ENCODE measurements around the gene TANGO2.

Gene TANGO2

GRCh38 chr22:20032407-20032991 is 11.6 kb downstream of the TANGO2 start:
- no peak for TF ChIP-seq CTCF (IDR thresholded peaks at IDR 0.05)
- peaks cover 5% of the 10 kb centered on the region for H3K36me3 Mint-ChIP-seq (ENCODE audit: low read depth)
- peaks cover 36% of the 10 kb centered on the region for H3K4me1 Mint-ChIP-seq
- DNase-seq, result no peak
- peaks cover 4% of the 10 kb centered on the region for H3K9me3 Mint-ChIP-seq
- no peak overlapping the region for H3K4me3 Mint-ChIP-seq
- no peak overlapping the region for H3K27ac Mint-ChIP-seq
- H3K27me3 Mint-ChIP-seq (ENCODE audit: low read depth, poor library complexity), result peaks cover 6% of the 10 kb centered on the region

- no peak for DNase-seq
- H3K4me1 Mint-ChIP-seq, result peaks cover 42% of the 10 kb centered on the region
- TF ChIP-seq CTCF (IDR thresholded peaks at IDR 0.05), result no peak
- H3K4me3 Mint-ChIP-seq, result no peak overlapping the region
- peaks cover 4% of the 10 kb centered on the region for H3K9me3 Mint-ChIP-seq
- no peak overlapping the region for H3K27ac Mint-ChIP-seq
- H3K36me3 Mint-ChIP-seq (ENCODE audit: low read depth), result peaks cover 5% of the 10 kb centered on the region
- peaks cover 6% of the 10 kb centered on the region for H3K27me3 Mint-ChIP-seq (ENCODE audit: low read depth, poor library complexity)
Measured at GRCh38 chr22:20033045-20033706, 12.3 kb downstream of the TANGO2 start.

- Mint-ChIP-seq H3K27me3 (ENCODE audit: low read depth, poor library complexity) (peaks cover 6% of the 10 kb centered on the region), H3K9me3 (peaks cover 4% of the 10 kb centered on the region), H3K4me1 (peaks cover 42% of the 10 kb centered on the region), H3K36me3 (ENCODE audit: low read depth) (peaks cover 5% of the 10 kb centered on the region), H3K4me3 (no peak overlapping the region), H3K27ac (no peak overlapping the region)
- DNase-seq, result no peak
- TF ChIP-seq CTCF (IDR thresholded peaks at IDR 0.05), result no peak
Measured at GRCh38 chr22:20034143-20034542, 13.2 kb downstream of the TANGO2 start.

GRCh38 chr22:20035375-20036083 is 14.6 kb downstream of the TANGO2 start:
- Mint-ChIP-seq H3K27ac (no peak overlapping the region), H3K4me1 (peaks cover 42% of the 10 kb centered on the region), H3K9me3 (peaks cover 4% of the 10 kb centered on the region), H3K27me3 (ENCODE audit: low read depth, poor library complexity) (peaks cover 6% of the 10 kb centered on the region), H3K4me3 (no peak overlapping the region), H3K36me3 (ENCODE audit: low read depth) (peaks cover 5% of the 10 kb centered on the region)
- TF ChIP-seq CTCF (IDR thresholded peaks at IDR 0.05), result no peak
- DNase-seq, result no peak

- Mint-ChIP-seq H3K4me3 (peak overlapping the region; percentile 33), H3K27me3 (ENCODE audit: low read depth, poor library complexity) (peaks cover 6% of the 10 kb centered on the region), H3K9me3 (peaks cover 4% of the 10 kb centered on the region), H3K27ac (no peak overlapping the region), H3K4me1 (peaks cover 42% of the 10 kb centered on the region), H3K36me3 (ENCODE audit: low read depth) (peaks cover 5% of the 10 kb centered on the region)
- DNase-seq, result no peak
- TF ChIP-seq CTCF (IDR thresholded peaks at IDR 0.05), result no peak
Measured at GRCh38 chr22:20036084-20036482, 15.2 kb downstream of the TANGO2 start.
